IMR-90 (cell line): ENCODE results near the gene C8B. TPM values are rescaled to one million over a fixed set of nuclear protein-coding genes. Genes with fewer than 3 reads are reported as not detected.

ENCODE experiments used
- ATAC-seq: fragments of 200-7000 bp; cut with Tn5 transposase; 2 replicates; pipeline ENCODE4 v1.9.1; 2020; ENCODE audit warnings: low read depth, mild to moderate bottlenecking, moderate library complexity
- BruUV-seq: library from RNA; stranded (reverse); fragments of 400-500 nt; replicated peaks from 2 replicates; lab custom pipeline; 2021; lab: Mats Ljungman, UMichigan
- CTCF ChIA-PET: fragments of 300-600 bp; formaldehyde crosslinking; extraction: SDS; loops from one replicate; lab custom pipeline; 2021; ENCODE audit warnings: antibody characterized with exemption; lab: Yijun Ruan, JAX
- POLR2A ChIA-PET: fragments of 300-600 bp; sonication (Branson Sonifier 250); formaldehyde crosslinking; loops from one replicate; lab custom pipeline; 2022; ENCODE audit warnings: antibody characterized with exemption; ENCODE audit not compliant: unreplicated experiment; lab: Charles Lee
- DNase-seq: peaks from one replicate; pipeline ENCODE4 v3.0.0; 2013
- H2AFZ ChIP-seq: replicated peaks from 2 replicates; pipeline ENCODE3; 2013; ENCODE audit warnings: low read length, mild to moderate bottlenecking; ENCODE audit not compliant: poor library complexity
- H2AK5ac ChIP-seq: 2 replicates; pipeline ENCODE4 v1.6.1; 2013; ENCODE audit warnings: low read depth, low read length, inconsistent platforms
- H2AK9ac ChIP-seq: replicated peaks from 2 replicates; pipeline ENCODE3; 2013; ENCODE audit warnings: mild to moderate bottlenecking, low read depth, low read length, moderate library complexity; ENCODE audit not compliant: poor library complexity
- H2BK120ac ChIP-seq: 2 replicates; pipeline ENCODE4 v1.6.1; 2013; ENCODE audit warnings: low read depth, low read length, inconsistent platforms
- H2BK15ac ChIP-seq: 3 replicates; pipeline ENCODE4 v1.6.1; 2013; ENCODE audit warnings: low read depth, low read length, inconsistent platforms
- H2BK20ac ChIP-seq: 2 replicates; pipeline ENCODE4 v1.6.1; 2013; ENCODE audit warnings: low read depth, mild to moderate bottlenecking, inconsistent platforms, low read length, moderate library complexity
- H2BK5ac ChIP-seq: 2 replicates; pipeline ENCODE4 v1.6.1; 2013; ENCODE audit warnings: mild to moderate bottlenecking, low read depth, low read length, inconsistent platforms; ENCODE audit not compliant: poor library complexity, severe bottlenecking
- H3K14ac ChIP-seq: replicated peaks from 2 replicates; pipeline ENCODE4 v1.6.1; 2013; ENCODE audit warnings: low read depth, low read length, inconsistent platforms
- H3K18ac ChIP-seq: 2 replicates; pipeline ENCODE4 v1.6.1; 2013; ENCODE audit warnings: low read depth, low read length, control low read depth
- H3K23ac ChIP-seq: 2 replicates; pipeline ENCODE4 v1.6.1; 2013; ENCODE audit warnings: low read depth, low read length, inconsistent platforms
- H3K27ac ChIP-seq: 2 replicates; pipeline ENCODE4 v1.5.1; 2013; ENCODE audit warnings: mild to moderate bottlenecking, control low read depth, low read length; ENCODE audit not compliant: insufficient read depth
- H3K27me3 ChIP-seq: 2 replicates; pipeline ENCODE4 v1.6.1; 2013; ENCODE audit warnings: low read length; ENCODE audit not compliant: control insufficient read depth, insufficient read depth
- H3K36me3 ChIP-seq: 2 replicates; pipeline ENCODE4 v1.6.1; 2013; ENCODE audit warnings: low read length, mixed read lengths; ENCODE audit not compliant: control insufficient read depth, insufficient read depth
- H3K4ac ChIP-seq: 2 replicates; pipeline ENCODE4 v1.6.1; 2013; ENCODE audit warnings: low read depth, low read length, inconsistent platforms
- H3K4me1 ChIP-seq: 2 replicates; pipeline ENCODE4 v1.6.1; 2013; ENCODE audit warnings: low read length, mixed read lengths; ENCODE audit not compliant: control insufficient read depth, insufficient read depth
- H3K4me2 ChIP-seq: 2 replicates; pipeline ENCODE4 v1.6.1; 2013; ENCODE audit warnings: low read depth, mild to moderate bottlenecking, control low read depth, low read length, moderate library complexity
- H3K4me3 ChIP-seq: 2 replicates; pipeline ENCODE4 v1.5.1; 2013; ENCODE audit warnings: low read depth, mild to moderate bottlenecking, control low read depth, low read length, moderate library complexity; ENCODE audit not compliant: insufficient read depth
- H3K56ac ChIP-seq: 2 replicates; pipeline ENCODE4 v1.6.1; 2013; ENCODE audit warnings: low read length, inconsistent platforms; ENCODE audit not compliant: insufficient read depth; ENCODE audit errors: extremely low read depth
- H3K79me1 ChIP-seq, 2 experiments: 2 replicates each; pipeline ENCODE4 v1.6.1; 2013; ENCODE audit warnings: low read length in 2 of 2, inconsistent platforms in 1 of 2, low read depth in 1 of 2
- H3K9ac ChIP-seq: 2 replicates; pipeline ENCODE4 v1.6.1; 2013; ENCODE audit warnings: low read depth, low read length, control low read depth
- H3K9me1 ChIP-seq: 2 replicates; pipeline ENCODE4 v1.6.1; 2013; ENCODE audit warnings: low read length, inconsistent platforms; ENCODE audit not compliant: insufficient read depth
- H3K9me3 ChIP-seq: 2 replicates; pipeline ENCODE4 v1.6.1; 2013; ENCODE audit warnings: low read length; ENCODE audit not compliant: control insufficient read depth, insufficient read depth
- H4K20me1 ChIP-seq: 2 replicates; pipeline ENCODE4 v1.6.1; 2013; ENCODE audit warnings: low read length, inconsistent platforms; ENCODE audit not compliant: insufficient read depth
- H4K5ac ChIP-seq: 2 replicates; pipeline ENCODE4 v1.6.1; 2013; ENCODE audit warnings: mild to moderate bottlenecking, low read depth, low read length, control low read depth
- H4K8ac ChIP-seq, 2 experiments: 2 replicates each; pipeline ENCODE4 v1.6.1; 2013; ENCODE audit warnings: low read depth in 2 of 2, low read length in 2 of 2, control low read depth in 1 of 2, inconsistent platforms in 1 of 2
- H4K91ac ChIP-seq: 2 replicates; pipeline ENCODE4 v1.6.1; 2013; ENCODE audit warnings: low read depth, low read length, inconsistent platforms; ENCODE audit not compliant: insufficient read depth
- CEBPB ChIP-seq: IDR thresholded peaks from 2 replicates; pipeline ENCODE4 v1.6.1; 2012; ENCODE audit warnings: low read depth, low read length, improper control_type of control experiment
- CHD1 ChIP-seq: IDR thresholded peaks from 2 replicates; pipeline ENCODE4 v1.6.1; 2012; ENCODE audit warnings: low read depth, low read length, improper control_type of control experiment
- ELK1 ChIP-seq: fragments of 150-350 bp; IDR thresholded peaks from 2 replicates; pipeline ENCODE4 v1.6.1; 2016; ENCODE audit warnings: low read depth, mild to moderate bottlenecking, low read length, moderate library complexity, borderline replicate concordance
- FOS ChIP-seq: fragments of 150-350 bp; IDR thresholded peaks from 2 replicates; pipeline ENCODE4 v1.6.1; 2016; ENCODE audit warnings: low read depth, low read length
- MAFK ChIP-seq: IDR thresholded peaks from 2 replicates; pipeline ENCODE4 v1.6.1; 2012; ENCODE audit warnings: low read depth, low read length, improper control_type of control experiment
- MAZ ChIP-seq: IDR thresholded peaks from 2 replicates; pipeline ENCODE4 v1.6.1; 2012; ENCODE audit warnings: low read depth, mild to moderate bottlenecking, low read length, improper control_type of control experiment, moderate library complexity, borderline replicate concordance
- MXI1 ChIP-seq: IDR thresholded peaks from 2 replicates; pipeline ENCODE4 v1.6.1; 2012; ENCODE audit warnings: low read depth, mild to moderate bottlenecking, low read length, moderate library complexity, borderline replicate concordance
- NFE2L2 ChIP-seq: fragments of 150-350 bp; IDR thresholded peaks from 2 replicates; pipeline ENCODE4 v1.6.1; 2016; ENCODE audit warnings: low read depth, mild to moderate bottlenecking, low read length
- RAD21 ChIP-seq: IDR thresholded peaks from 2 replicates; pipeline ENCODE4 v1.6.1; 2012; ENCODE audit warnings: low read length, improper control_type of control experiment
- SMC3 ChIP-seq: fragments of 150-350 bp; IDR thresholded peaks from 2 replicates; pipeline ENCODE4 v1.6.1; 2016; ENCODE audit warnings: low read depth, mild to moderate bottlenecking, antibody characterized with exemption, low read length, moderate library complexity
- USF2 ChIP-seq: fragments of 150-350 bp; IDR thresholded peaks from 2 replicates; pipeline ENCODE4 v1.6.1; 2017; ENCODE audit warnings: mild to moderate bottlenecking, antibody characterized with exemption, low read length, low read depth
- WGBS, 2 experiments: methylation state at CpG; one replicate each; pipeline versions ENCODE4 v1.1.5 to v1.1.7; 2013; ENCODE audit warnings: missing lambda C conversion rate in 2 of 2; ENCODE audit not compliant: insufficient read length in 1 of 2; ENCODE audit errors: extremely low coverage in 2 of 2; 5-methylcytosine and 5-hydroxymethylcytosine counted together
- dilution Hi-C: fragments of 300-500 bp; cut with HindIII; formaldehyde crosslinking; loops from one replicate; pipeline ENCODE4 v1.14.3; 2018; ENCODE audit warnings: low sequenced_read_pairs; ENCODE audit not compliant: unreplicated experiment
- in situ Hi-C: fragments of 300-500 bp; cut with MboI; formaldehyde crosslinking; loops from 3 replicates; pipeline ENCODE4 v1.14.3; 2019; ENCODE audit warnings: low sequenced_read_pairs, inconsistent platforms, mixed read lengths
- intact Hi-C: fragments of 100-400 bp; cut with micrococcal nuclease; formaldehyde crosslinking; loops from 2 replicates; pipeline ENCODE4 v1.10.0; 2022
- polyA plus RNA-seq, 3 experiments: library from polyadenylated mRNA; depleted of rRNA; stranded (reverse); fragments of >200 nt; gene quantifications; 2 replicates each; pipeline ENCODE4 v1.2.3, GENCODE V29; 2012; ENCODE audit warnings: low replicate concordance in 1 of 3
- total RNA-seq: library from RNA; depleted of rRNA; stranded (reverse); fragments of >200 nt; gene quantifications from 2 replicates; pipeline ENCODE4 v1.2.3, GENCODE V29; 2012

Gene C8B
- total and polyA plus RNA-seq, 2 of the 4 experiments (the other 2 are of a cell fraction) = not detected

GRCh38 chr1:56917356-56917755 is 48.5 kb downstream of the C8B start:
- no peak overlapping the region for H4K5ac ChIP-seq
- H3K4me1 ChIP-seq = no peaks in the 10 kb centered on the region
- H3K27me3 ChIP-seq = peaks cover 2% of the 10 kb centered on the region; the same call in 1 of the 2 replicates
- H3K27ac ChIP-seq = no peak overlapping the region
- ChIA-PET POLR2A (no interaction called here), CTCF (interaction anchor here (0.6 kb wide), 1 partner anchor 316 kb away, joined by 3 read pairs; no protein-coding TSS in a partner anchor)
- H2BK20ac ChIP-seq = no peak overlapping the region
- no peak overlapping the region for H2AK5ac ChIP-seq
- no peak overlapping the region for H2AK9ac ChIP-seq
- H3K4me2 ChIP-seq = no peak overlapping the region
- no peak overlapping the region for H2AFZ ChIP-seq
- no peak overlapping the region for H3K9ac ChIP-seq
- H3K9me3 ChIP-seq = no peaks in the 10 kb centered on the region
- H4K8ac ChIP-seq = no peak overlapping the region
- no peaks in the 10 kb centered on the region for H3K36me3 ChIP-seq
- H4K20me1 ChIP-seq = no peaks in the 10 kb centered on the region
- in situ Hi-C loops (no loop called here), intact Hi-C loops (no loop called here), dilution Hi-C loops (no loop called here)
- no peak for ATAC-seq
- H3K79me1 ChIP-seq = no peaks in the 10 kb centered on the region
- DNase-seq = no peak
- H3K4ac ChIP-seq = no peak overlapping the region
- H3K9me1 ChIP-seq = no peaks in the 10 kb centered on the region
- H2BK15ac ChIP-seq = no peak overlapping the region
- BruUV-seq = no TSS peak
- no peak overlapping the region for H3K14ac ChIP-seq
- no CpG with 5 or more reads among the region's 5 CpGs for WGBS, 2 experiments
- no peak for TF ChIP-seq CEBPB
- no peak for TF ChIP-seq RAD21
- no peak for TF ChIP-seq ELK1
- TF ChIP-seq MXI1 = no peak
- no peak for TF ChIP-seq MAZ
- no peak for TF ChIP-seq FOS
- no peak for TF ChIP-seq USF2
- TF ChIP-seq MAFK = no peak
- TF ChIP-seq CHD1 = no peak
- TF ChIP-seq NFE2L2 = no peak
- no peak for TF ChIP-seq SMC3
- H2BK120ac ChIP-seq = no peak overlapping the region
- H3K23ac ChIP-seq = no peak overlapping the region
- no peak overlapping the region for H3K56ac ChIP-seq
- no peak overlapping the region for H3K18ac ChIP-seq
- H4K91ac ChIP-seq = no peak overlapping the region
- no peak overlapping the region for H3K4me3 ChIP-seq
- no peak overlapping the region for H2BK5ac ChIP-seq
